DMS 273 (cell line): ENCODE data around the gene ARHGAP31.
A peak's percentile ranks its signal among the peaks of the same experiment; 100 is the strongest.
"Not testable (repeated sequence)": the region's sequence is repeated elsewhere in the genome, so short reads cannot be mapped to it uniquely, and the experiment has no call there.

Source experiments
- DNase-seq: peaks from one replicate; lab custom pipeline; 2025; ENCODE audit not compliant: unreplicated experiment; lab: John Stamatoyannopoulos, UW

Gene ARHGAP31

GRCh38 chr3:119318876-119319275 lies 24.7 kb downstream of the ARHGAP31 start:
- peak; percentile 75 for DNase-seq

GRCh38 chr3:119319311-119319710 lies 25.1 kb downstream of the ARHGAP31 start:
- no peak for DNase-seq

GRCh38 chr3:119320785-119321184 lies 26.6 kb downstream of the ARHGAP31 start:
- peak; percentile 32 for DNase-seq

- DNase-seq, result peak; percentile 71
Observed at GRCh38 chr3:119322021-119322834, 28.0 kb downstream of the ARHGAP31 start.

GRCh38 chr3:119322835-119323722 lies 28.9 kb downstream of the ARHGAP31 start:
- DNase-seq, result peak; percentile 94

- no peak for DNase-seq
Observed at GRCh38 chr3:119323723-119324085, 29.5 kb downstream of the ARHGAP31 start.

- DNase-seq, result no peak
Observed at GRCh38 chr3:119324899-119325298, 30.7 kb downstream of the ARHGAP31 start.

- no peak for DNase-seq
Observed at GRCh38 chr3:119326976-119327375, 32.8 kb downstream of the ARHGAP31 start.

- DNase-seq, result no peak
Observed at GRCh38 chr3:119329551-119329950, 35.4 kb downstream of the ARHGAP31 start.

GRCh38 chr3:119330181-119330580 lies 36.0 kb downstream of the ARHGAP31 start:
- DNase-seq, result no peak

- DNase-seq, result no peak
Observed at GRCh38 chr3:119330858-119331257, 36.7 kb downstream of the ARHGAP31 start.

GRCh38 chr3:119331661-119332060 lies 37.5 kb downstream of the ARHGAP31 start:
- DNase-seq, result no peak

GRCh38 chr3:119333773-119334509 lies 39.8 kb downstream of the ARHGAP31 start:
- DNase-seq, result no peak

- DNase-seq, result no peak
Observed at GRCh38 chr3:119336823-119337222, 42.6 kb downstream of the ARHGAP31 start.

GRCh38 chr3:119337407-119337806 lies 43.2 kb downstream of the ARHGAP31 start:
- not testable (repeated sequence) for DNase-seq

GRCh38 chr3:119338754-119339153 lies 44.6 kb downstream of the ARHGAP31 start:
- DNase-seq, result no peak

GRCh38 chr3:119340014-119340413 lies 45.8 kb downstream of the ARHGAP31 start:
- DNase-seq, result no peak

- no peak for DNase-seq
Observed at GRCh38 chr3:119340446-119340845, 46.3 kb downstream of the ARHGAP31 start.

GRCh38 chr3:119342176-119342575 lies 48.0 kb downstream of the ARHGAP31 start:
- DNase-seq, result no peak

GRCh38 chr3:119343719-119344118 lies 49.5 kb downstream of the ARHGAP31 start:
- DNase-seq, result no peak

GRCh38 chr3:119346076-119346496 lies 51.9 kb downstream of the ARHGAP31 start:
- no peak for DNase-seq
